ENCODE measurements around the gene CRHBP.
A peak's percentile ranks its signal among the peaks of the same experiment; 100 is the strongest.
"Not testable (repeated sequence)": the region's sequence is repeated elsewhere in the genome, so short reads cannot be mapped to it uniquely, and the experiment has no call there.

Gene CRHBP

GRCh38 chr5:76944638-76945037 is 8.2 kb upstream of the CRHBP start:
- no peak for DNase-seq (ENCODE audit: low read depth)
- TF ChIP-seq CTCF (IDR thresholded peaks at IDR 0.05; ENCODE audit: control insufficient read depth, extremely low read depth, insufficient read depth) = no peak
- H3K4me3 ChIP-seq (ENCODE audit: low read depth, low read length) = no peak overlapping the region

- DNase-seq (ENCODE audit: low read depth); H3K4me3 ChIP-seq (ENCODE audit: low read depth, low read length): not testable (repeated sequence)
These were observed 7.6 kb upstream of the CRHBP start for GRCh38 chr5:76945238-76945637.

- no peak for DNase-seq (ENCODE audit: low read depth)
These were observed 6.8 kb upstream of the CRHBP start for GRCh38 chr5:76946090-76946489.

GRCh38 chr5:76947082-76947503 is 5.8 kb upstream of the CRHBP start:
- DNase-seq (ENCODE audit: low read depth) = no peak
- no peak for TF ChIP-seq CTCF (IDR thresholded peaks at IDR 0.05; ENCODE audit: control insufficient read depth, extremely low read depth, insufficient read depth)
- H3K4me3 ChIP-seq (ENCODE audit: low read depth, low read length) = no peak overlapping the region

More at GRCh38 chr5:76946090-76946489, 6.8 kb upstream of the CRHBP start:
- TF ChIP-seq CTCF (IDR thresholded peaks at IDR 0.05; ENCODE audit: control insufficient read depth, extremely low read depth, insufficient read depth) = no peak
- H3K4me3 ChIP-seq (ENCODE audit: low read depth, low read length) = no peak overlapping the region

GRCh38 chr5:76953551-76954382 is 922 bp downstream of the CRHBP start:
- H3K4me3 ChIP-seq (ENCODE audit: low read depth, low read length) = peak overlapping the region; percentile 28
- TF ChIP-seq CTCF (IDR thresholded peaks at IDR 0.05; ENCODE audit: control insufficient read depth, extremely low read depth, insufficient read depth) = no peak
- DNase-seq (ENCODE audit: low read depth) = no peak

- no peak overlapping the region; the same call in 1 of the 2 replicates for H3K4me3 ChIP-seq (ENCODE audit: low read depth, low read length)
These were observed 1.5 kb downstream of the CRHBP start for GRCh38 chr5:76954383-76954763.

GRCh38 chr5:76956033-76956432 is 3.2 kb downstream of the CRHBP start:
- no peak for TF ChIP-seq CTCF (IDR thresholded peaks at IDR 0.05; ENCODE audit: control insufficient read depth, extremely low read depth, insufficient read depth)
- no peak overlapping the region for H3K4me3 ChIP-seq (ENCODE audit: low read depth, low read length)
- no peak for DNase-seq (ENCODE audit: low read depth)

More at GRCh38 chr5:76954383-76954763, 1.5 kb downstream of the CRHBP start:
- no peak for DNase-seq (ENCODE audit: low read depth)
- TF ChIP-seq CTCF (IDR thresholded peaks at IDR 0.05; ENCODE audit: control insufficient read depth, extremely low read depth, insufficient read depth) = no peak

Measured in LNCaP clone FGC (cell line).